SKM-1 treated with dmso at 0.1 percent for 144 hours (cell line): ENCODE data around the gene PRRG1.
"Not testable (repeated sequence)": the region's sequence is repeated elsewhere in the genome, so short reads cannot be mapped to it uniquely, and the experiment has no call there.

ENCODE experiments used
- DNase-seq: peaks from one replicate; lab custom pipeline; 2025; ENCODE audit not compliant: unreplicated experiment; lab: John Stamatoyannopoulos, UW

PRRG1 gene

GRCh38 chrX:37371578-37371991 lies 22.4 kb downstream of the PRRG1 start:
- no peak for DNase-seq

GRCh38 chrX:37378404-37378803 lies 29.2 kb downstream of the PRRG1 start:
- DNase-seq: no peak

- no peak for DNase-seq
These were observed 29.7 kb downstream of the PRRG1 start for GRCh38 chrX:37378830-37379229.

GRCh38 chrX:37380256-37380655 lies 31.1 kb downstream of the PRRG1 start:
- no peak for DNase-seq

- no peak for DNase-seq
These were observed 31.8 kb downstream of the PRRG1 start for GRCh38 chrX:37380924-37381323.

- DNase-seq: no peak
These were observed 34.1 kb downstream of the PRRG1 start for GRCh38 chrX:37383313-37383712.

GRCh38 chrX:37388413-37388812 lies 39.2 kb downstream of the PRRG1 start:
- DNase-seq: no peak

- no peak for DNase-seq
These were observed 56.8 kb downstream of the PRRG1 start for GRCh38 chrX:37405956-37406355.

GRCh38 chrX:37407736-37408135 lies 58.6 kb downstream of the PRRG1 start:
- no peak for DNase-seq

- DNase-seq: no peak
These were observed 60.1 kb downstream of the PRRG1 start for GRCh38 chrX:37409278-37409677.

- no peak for DNase-seq
These were observed 71.0 kb downstream of the PRRG1 start for GRCh38 chrX:37420185-37420584.

- no peak for DNase-seq
These were observed 71.6 kb downstream of the PRRG1 start for GRCh38 chrX:37420756-37421155.

GRCh38 chrX:37424000-37424429 lies 74.9 kb downstream of the PRRG1 start:
- no peak for DNase-seq

GRCh38 chrX:37425370-37425769 lies 76.2 kb downstream of the PRRG1 start:
- no peak for DNase-seq

GRCh38 chrX:37428962-37429361 lies 79.8 kb downstream of the PRRG1 start:
- DNase-seq: not testable (repeated sequence)

- DNase-seq: no peak
These were observed 85.2 kb downstream of the PRRG1 start for GRCh38 chrX:37434362-37434761.

- no peak for DNase-seq
These were observed 88.0 kb downstream of the PRRG1 start for GRCh38 chrX:37437160-37437559.

- DNase-seq: no peak
These were observed 92.2 kb downstream of the PRRG1 start for GRCh38 chrX:37441377-37441776.

- DNase-seq: no peak
These were observed 96.0 kb downstream of the PRRG1 start for GRCh38 chrX:37445182-37445581.

- DNase-seq: no peak
These were observed 104.7 kb downstream of the PRRG1 start for GRCh38 chrX:37453821-37454220.

- no peak for DNase-seq
These were observed 105.5 kb downstream of the PRRG1 start for GRCh38 chrX:37454537-37455285.

GRCh38 chrX:37455381-37455780 lies 106.2 kb downstream of the PRRG1 start:
- DNase-seq: no peak

GRCh38 chrX:37460285-37460684 lies 111.1 kb downstream of the PRRG1 start:
- DNase-seq: not testable (repeated sequence)
